LNCaP clone FGC (cell line): Measurements from ENCODE around the gene PVALB.

ENCODE experiments used
- DNase-seq: peaks from one replicate; pipeline ENCODE4 v3.0.0-alpha.2; 2011; ENCODE audit warnings: low read depth
- H3K4me3 ChIP-seq: 2 replicates; pipeline ENCODE4 v1.5.1; 2011; ENCODE audit warnings: mild to moderate bottlenecking, low read depth, low read length, control low read depth
- TF ChIP-seq, protein P1 (sequence below): IDR thresholded peaks from 2 replicates; pipeline ENCODE4 v1.5.1; 2012; ENCODE audit warnings: mild to moderate bottlenecking; ENCODE audit not compliant: control insufficient read depth, insufficient read depth; ENCODE audit errors: extremely low read depth

The PVALB gene

DNA sequence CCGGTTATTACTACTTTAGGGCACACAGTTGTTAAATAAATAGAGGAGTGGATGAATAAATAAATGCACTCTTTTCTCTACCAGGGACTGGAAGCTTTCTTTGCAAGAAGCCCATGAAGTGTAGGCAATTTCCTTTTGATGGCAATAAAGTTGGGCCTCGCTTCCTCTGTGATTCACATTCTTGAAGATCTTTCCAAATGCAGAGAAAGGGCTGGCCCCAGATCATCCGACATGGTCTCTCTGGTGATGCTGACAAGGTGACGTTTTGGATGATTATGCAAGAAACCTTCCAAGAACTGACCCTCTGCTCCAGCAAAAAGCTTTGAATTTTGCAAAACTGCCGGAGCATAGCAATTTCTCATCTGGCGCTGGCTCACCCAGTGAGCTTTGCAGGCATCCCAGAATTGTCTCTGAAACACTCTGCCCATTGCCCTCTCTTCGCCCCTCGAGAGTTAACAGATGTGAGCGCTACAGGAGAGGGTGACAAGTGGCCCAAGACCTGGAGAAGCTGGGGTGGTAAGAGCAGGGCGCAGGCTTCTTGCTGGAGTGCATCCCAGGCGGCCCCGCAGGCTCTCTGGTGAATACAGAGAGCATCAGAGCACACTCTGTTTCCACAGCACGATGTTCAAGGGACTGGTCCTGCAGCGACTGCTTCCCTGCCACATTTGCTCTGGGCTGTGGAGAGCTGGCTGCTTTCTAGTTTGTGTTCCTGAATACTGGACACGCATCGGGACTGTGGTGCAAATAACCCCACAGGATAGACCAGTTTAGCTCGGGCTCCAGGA is 29.4 kb downstream of the PVALB start:
- no peak overlapping the region for H3K4me3 ChIP-seq
- TF ChIP-seq, protein P1, sequence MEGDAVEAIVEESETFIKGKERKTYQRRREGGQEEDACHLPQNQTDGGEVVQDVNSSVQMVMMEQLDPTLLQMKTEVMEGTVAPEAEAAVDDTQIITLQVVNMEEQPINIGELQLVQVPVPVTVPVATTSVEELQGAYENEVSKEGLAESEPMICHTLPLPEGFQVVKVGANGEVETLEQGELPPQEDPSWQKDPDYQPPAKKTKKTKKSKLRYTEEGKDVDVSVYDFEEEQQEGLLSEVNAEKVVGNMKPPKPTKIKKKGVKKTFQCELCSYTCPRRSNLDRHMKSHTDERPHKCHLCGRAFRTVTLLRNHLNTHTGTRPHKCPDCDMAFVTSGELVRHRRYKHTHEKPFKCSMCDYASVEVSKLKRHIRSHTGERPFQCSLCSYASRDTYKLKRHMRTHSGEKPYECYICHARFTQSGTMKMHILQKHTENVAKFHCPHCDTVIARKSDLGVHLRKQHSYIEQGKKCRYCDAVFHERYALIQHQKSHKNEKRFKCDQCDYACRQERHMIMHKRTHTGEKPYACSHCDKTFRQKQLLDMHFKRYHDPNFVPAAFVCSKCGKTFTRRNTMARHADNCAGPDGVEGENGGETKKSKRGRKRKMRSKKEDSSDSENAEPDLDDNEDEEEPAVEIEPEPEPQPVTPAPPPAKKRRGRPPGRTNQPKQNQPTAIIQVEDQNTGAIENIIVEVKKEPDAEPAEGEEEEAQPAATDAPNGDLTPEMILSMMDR, result no peak
- no peak for DNase-seq

DNA sequence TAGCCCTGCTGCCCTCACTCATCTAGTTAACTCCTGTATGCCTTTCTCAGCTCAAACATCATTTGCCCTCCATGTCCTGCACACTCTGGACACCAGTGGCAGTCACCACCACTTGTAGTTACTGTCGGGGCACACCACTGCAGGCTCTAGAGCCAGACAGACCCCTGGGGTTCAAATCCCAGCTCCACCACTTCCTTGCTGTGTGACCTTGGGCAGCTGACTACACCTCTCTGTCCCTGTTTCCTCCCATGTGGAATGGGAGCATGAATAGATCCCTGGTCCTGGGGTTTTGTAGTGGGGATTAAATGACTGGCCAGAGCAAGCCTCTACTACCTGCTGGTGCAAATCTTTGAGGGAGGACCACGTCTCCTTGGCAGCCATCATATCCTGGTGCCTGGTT is 33.1 kb downstream of the PVALB start:
- no peak overlapping the region for H3K4me3 ChIP-seq
- TF ChIP-seq, protein P1, result no peak
- no peak for DNase-seq

DNA sequence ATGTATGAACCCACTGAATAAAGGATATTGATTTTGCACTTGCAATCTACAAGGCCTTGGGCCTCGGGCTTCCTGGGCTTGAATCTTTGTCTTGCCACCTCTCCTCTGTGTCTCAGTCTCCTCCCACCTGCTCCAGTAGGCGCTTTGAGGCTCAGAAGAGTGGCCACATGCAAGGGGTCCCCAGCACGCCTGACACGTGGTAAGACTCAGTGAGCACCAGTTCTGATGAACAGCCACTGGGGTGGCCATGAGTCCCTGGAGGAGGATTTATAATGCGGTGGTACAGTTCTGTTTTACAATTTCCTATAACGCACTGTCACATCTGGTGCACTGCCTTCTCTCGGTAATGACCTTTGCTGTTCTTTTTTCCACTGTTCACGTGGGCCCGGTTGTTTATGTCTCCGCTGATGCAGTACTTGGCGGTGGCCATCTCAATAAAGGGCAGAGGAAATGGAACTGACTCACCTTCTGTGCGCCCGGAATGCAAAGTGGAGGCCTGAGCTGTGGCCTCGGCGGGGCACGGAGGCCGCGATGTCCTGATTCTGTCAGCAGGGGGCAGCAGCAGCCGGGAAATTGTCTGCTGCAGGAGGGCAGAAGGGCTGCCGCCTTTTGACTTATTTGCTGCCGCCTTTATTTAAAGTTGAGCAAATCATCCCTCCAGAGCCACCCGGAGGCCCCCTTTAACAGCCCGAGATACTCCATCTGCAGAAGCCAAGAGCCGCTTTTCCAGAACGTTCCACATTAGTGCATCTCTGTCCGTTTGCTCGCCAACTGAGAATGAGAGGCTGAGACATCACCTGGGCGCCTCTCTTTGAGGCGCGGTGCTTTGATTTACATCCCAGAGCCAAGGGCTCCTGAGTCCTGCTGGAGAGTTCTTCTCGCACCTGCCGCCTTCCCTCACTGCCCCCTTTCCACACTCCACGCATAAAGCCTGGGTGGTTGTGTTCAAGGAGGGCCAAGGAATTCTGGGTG is 34.9 kb downstream of the PVALB start:
- TF ChIP-seq, protein P1, result peak; percentile 98
- no peak for DNase-seq
- no peak overlapping the region for H3K4me3 ChIP-seq

DNA sequence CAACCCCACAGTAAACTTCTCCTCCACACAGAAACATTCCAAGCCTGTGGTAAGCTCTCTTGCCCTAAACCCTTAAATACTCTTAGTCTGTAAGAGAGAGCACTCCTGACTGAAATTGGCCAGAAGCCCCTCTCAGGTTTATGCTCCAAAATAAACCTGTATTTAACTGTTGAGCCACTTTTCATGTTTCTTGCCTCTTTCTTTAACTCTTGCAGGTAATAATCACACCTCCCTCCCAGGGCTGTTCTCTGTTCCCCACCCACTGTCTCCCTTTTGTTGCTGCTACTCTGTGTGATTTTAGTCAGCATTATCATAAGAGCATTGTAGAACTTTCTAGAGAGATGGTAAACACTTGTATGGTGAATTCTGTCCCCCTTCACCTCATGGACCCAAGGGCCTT is 38.8 kb downstream of the PVALB start:
- TF ChIP-seq, protein P1, result no peak
- no peak overlapping the region for H3K4me3 ChIP-seq
- no peak for DNase-seq

DNA sequence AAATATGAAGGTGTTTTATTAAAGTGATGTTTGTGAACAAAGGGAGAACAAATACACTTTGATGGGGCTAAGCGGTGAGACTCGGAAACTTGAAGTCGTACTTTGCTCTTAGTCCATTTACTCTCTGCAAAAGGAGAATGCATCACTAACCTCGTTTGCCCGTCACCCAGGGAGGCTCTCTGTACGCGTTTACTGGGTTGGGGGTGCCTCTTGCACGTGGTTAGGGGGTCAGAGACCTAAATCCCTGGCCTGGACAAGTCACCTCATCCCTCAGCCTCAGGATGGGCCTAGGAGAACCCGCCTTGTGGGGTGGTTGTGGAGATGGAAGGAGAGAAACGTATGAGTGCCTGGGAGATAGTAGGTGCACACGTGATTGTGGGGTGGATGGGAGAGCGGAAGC is 40.1 kb downstream of the PVALB start:
- DNase-seq, result no peak
- TF ChIP-seq, protein P1, result no peak
- peak overlapping the region; percentile 33 for H3K4me3 ChIP-seq

DNA sequence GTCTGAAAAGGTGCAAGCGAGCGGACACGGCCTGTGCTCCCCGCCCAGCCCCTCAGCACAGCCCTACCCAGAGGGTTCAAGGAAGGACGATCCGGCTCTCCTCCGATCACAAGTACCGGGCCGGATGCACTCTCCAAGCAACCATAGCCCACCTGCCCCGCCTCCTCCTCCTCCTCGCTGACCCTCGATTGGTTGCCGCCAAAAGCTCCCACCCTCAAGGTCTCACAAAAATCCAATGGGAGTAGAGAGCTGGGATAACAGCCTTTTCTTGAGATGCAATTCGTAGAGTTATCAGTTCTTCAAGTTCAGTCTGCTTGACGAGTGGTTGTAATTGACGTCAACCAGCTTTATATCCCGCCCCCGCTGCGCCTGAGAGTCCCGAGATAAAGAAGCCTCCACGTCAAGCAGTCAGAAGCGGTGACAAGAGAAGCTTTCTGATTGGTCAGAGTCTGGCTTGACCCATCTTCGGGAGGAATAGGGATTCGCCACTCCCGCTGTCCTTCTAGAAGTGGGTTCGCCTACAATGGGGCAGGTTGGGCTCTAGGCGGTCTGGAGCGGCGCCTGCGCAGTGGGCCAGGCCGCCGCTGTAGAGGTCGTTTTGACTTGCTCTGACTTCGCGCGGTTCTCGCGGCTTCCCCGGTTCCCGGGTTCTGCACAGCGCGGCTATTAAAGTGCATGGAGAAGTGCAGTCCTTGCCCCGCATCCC is 40.7 kb downstream of the PVALB start, which contains the start of gene IFT27:
Gene IFT27 (minus strand): TSS at position 156 of the 706 bp plus-strand sequence. CDS start 412 bp downstream, outside the sequence.
- DNase-seq, result peak; percentile 100
- TF ChIP-seq, protein P1, result no peak
- peak within 1 kb of the TSS; percentile 82 for H3K4me3 ChIP-seq
